ENCODE measurements around the gene MB.

The MB gene

GRCh38 chr22:35594686-35595085, 22.4 kb downstream of the MB start:
- DNase-seq (ENCODE audit: low spot score), result no peak
- TF ChIP-seq CTCF (IDR thresholded peaks at IDR 0.05; ENCODE audit: extremely low read depth, missing control alignments), result no peak

DNA sequence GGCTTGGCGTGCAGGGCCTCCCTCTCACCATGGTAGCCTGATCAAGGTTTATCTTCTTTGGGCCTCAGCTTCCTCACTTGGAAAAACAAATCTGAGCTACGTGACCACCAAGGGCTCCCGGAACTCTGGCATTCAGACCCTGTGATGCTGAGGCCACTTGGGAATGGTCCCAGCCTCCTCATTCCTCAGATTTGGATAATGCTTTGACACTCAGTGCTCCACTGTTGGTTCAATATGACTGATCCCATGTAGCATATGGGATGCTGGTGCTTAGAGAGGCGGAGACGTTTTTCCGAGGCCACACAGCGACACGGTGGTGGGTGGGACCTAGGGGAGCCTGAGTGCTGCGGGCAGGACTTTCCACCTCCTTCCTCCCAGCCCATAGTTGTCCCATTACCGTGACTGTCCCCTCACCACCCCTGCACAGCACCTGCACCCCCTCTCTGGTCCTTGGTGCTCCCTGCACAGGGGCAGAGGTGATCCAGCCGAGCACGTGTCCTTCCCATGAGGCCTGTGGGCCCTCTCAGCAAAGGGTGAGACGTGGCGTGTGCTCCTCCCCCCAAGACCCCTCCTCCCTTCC, 23.1 kb downstream of the MB start:
- no peak for TF ChIP-seq CTCF (IDR thresholded peaks at IDR 0.05; ENCODE audit: extremely low read depth, missing control alignments)

GRCh38 chr22:35593071-35593890, 23.8 kb downstream of the MB start:
- no peak for DNase-seq (ENCODE audit: low spot score)
- no peak for TF ChIP-seq CTCF (IDR thresholded peaks at IDR 0.05; ENCODE audit: extremely low read depth, missing control alignments)

More for the DNA sequence above, 23.1 kb downstream of the MB start:
- DNase-seq (ENCODE audit: low spot score), result no peak

- no peak for DNase-seq (ENCODE audit: low spot score)
- TF ChIP-seq CTCF (IDR thresholded peaks at IDR 0.05; ENCODE audit: extremely low read depth, missing control alignments), result no peak
Measured at GRCh38 chr22:35592418-35592967, 24.6 kb downstream of the MB start.

- TF ChIP-seq CTCF (IDR thresholded peaks at IDR 0.05; ENCODE audit: extremely low read depth, missing control alignments), result no peak
- no peak for DNase-seq (ENCODE audit: low spot score)
Measured at GRCh38 chr22:35591714-35592417, 25.3 kb downstream of the MB start.

DNA sequence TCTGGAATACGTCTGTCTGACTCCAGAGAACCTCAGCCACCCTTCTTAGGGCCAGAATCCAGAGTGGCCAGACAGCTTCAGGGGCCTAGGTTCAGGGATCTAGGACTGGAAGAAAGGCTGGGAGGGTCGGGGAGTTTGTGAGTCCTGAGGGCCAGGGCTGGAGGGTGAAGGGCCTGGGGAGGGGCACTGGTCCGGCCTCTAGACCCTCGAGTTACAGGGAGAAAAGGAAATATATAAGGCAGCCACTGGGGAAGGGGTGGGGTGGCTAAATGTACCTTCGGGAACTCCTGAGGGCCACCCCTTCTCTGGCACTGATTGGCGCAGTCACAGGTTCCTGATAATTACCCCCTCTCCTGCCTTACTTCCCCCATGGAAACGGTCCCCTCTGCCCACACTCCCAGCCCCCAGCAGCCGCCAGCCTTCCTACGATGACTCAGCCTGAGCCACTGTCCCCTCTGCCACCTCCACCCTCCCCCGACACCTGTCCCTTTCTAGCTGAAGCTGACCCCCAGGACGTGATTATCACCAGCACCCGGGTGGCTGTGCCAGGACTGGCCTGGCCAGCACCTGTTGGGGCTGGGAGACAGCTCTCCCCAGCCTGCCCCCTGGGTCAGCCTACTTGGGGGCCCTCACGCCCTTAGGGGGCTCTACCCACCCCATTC, 26.4 kb downstream of the MB start:
- no peak for DNase-seq (ENCODE audit: low spot score)
- no peak for TF ChIP-seq CTCF (IDR thresholded peaks at IDR 0.05; ENCODE audit: extremely low read depth, missing control alignments)
